ENCODE results near the gene KNG1.

The KNG1 gene

GRCh38 chr3:186783731-186784515 is 66.8 kb downstream of the KNG1 start:
- Histone ChIP-seq H3K9me3 (ENCODE audit: insufficient read depth, low read depth, low read length) (peaks cover 4% of the 10 kb centered on the region; the same call in 1 of the 2 replicates), H3K27ac (ENCODE audit: low read length) (peak overlapping the region; percentile 99), H3K36me3 (ENCODE audit: insufficient read depth, low read depth, low read length) (peaks cover 54% of the 10 kb centered on the region), H3K4me3 (ENCODE audit: low read length) (peak overlapping the region; percentile 99), H3K4me1 (ENCODE audit: insufficient read depth, low read length) (0 out of 2 replicates have a peak, but pooled peaks cover 8% of the 10 kb centered on the region), H3K9ac (ENCODE audit: low read depth, low read length) (peak overlapping the region; percentile 100), H3K27me3 (ENCODE audit: insufficient read depth, low read length) (no peaks in the 10 kb centered on the region)

- peak overlapping the region; percentile 99 for H3K4me3 ChIP-seq (ENCODE audit: low read length)
- H3K9me3 ChIP-seq (ENCODE audit: insufficient read depth, low read depth, low read length), result peaks cover 4% of the 10 kb centered on the region; the same call in 1 of the 2 replicates
- H3K36me3 ChIP-seq (ENCODE audit: insufficient read depth, low read depth, low read length), result peaks cover 65% of the 10 kb centered on the region
- peak overlapping the region; percentile 100 for H3K9ac ChIP-seq (ENCODE audit: low read depth, low read length)
- H3K4me1 ChIP-seq (ENCODE audit: insufficient read depth, low read length), result 0 out of 2 replicates have a peak, but pooled peaks cover 8% of the 10 kb centered on the region
- H3K27ac ChIP-seq (ENCODE audit: low read length), result no peak overlapping the region
- no peaks in the 10 kb centered on the region for H3K27me3 ChIP-seq (ENCODE audit: insufficient read depth, low read length)
Observed at GRCh38 chr3:186784820-186785494, 67.8 kb downstream of the KNG1 start.

GRCh38 chr3:186785495-186786018 is 68.4 kb downstream of the KNG1 start:
- Histone ChIP-seq H3K4me1 (ENCODE audit: insufficient read depth, low read length) (0 out of 2 replicates have a peak, but pooled peaks cover 8% of the 10 kb centered on the region), H3K4me3 (ENCODE audit: low read length) (peak overlapping the region; percentile 99), H3K9me3 (ENCODE audit: insufficient read depth, low read depth, low read length) (peaks cover 4% of the 10 kb centered on the region; the same call in 1 of the 2 replicates), H3K27me3 (ENCODE audit: insufficient read depth, low read length) (no peaks in the 10 kb centered on the region), H3K36me3 (ENCODE audit: insufficient read depth, low read depth, low read length) (peaks cover 71% of the 10 kb centered on the region), H3K9ac (ENCODE audit: low read depth, low read length) (peak overlapping the region; percentile 100), H3K27ac (ENCODE audit: low read length) (no peak overlapping the region)

GRCh38 chr3:186786922-186787321 is 69.8 kb downstream of the KNG1 start:
- Histone ChIP-seq H3K9ac (ENCODE audit: low read depth, low read length) (peak overlapping the region; percentile 100), H3K4me3 (ENCODE audit: low read length) (peak overlapping the region; percentile 99; the same call in 1 of the 2 replicates), H3K4me1 (ENCODE audit: insufficient read depth, low read length) (0 out of 2 replicates have a peak, but pooled peaks cover 3% of the 10 kb centered on the region), H3K27me3 (ENCODE audit: insufficient read depth, low read length) (no peaks in the 10 kb centered on the region), H3K27ac (ENCODE audit: low read length) (no peak overlapping the region), H3K9me3 (ENCODE audit: insufficient read depth, low read depth, low read length) (peaks cover 4% of the 10 kb centered on the region; the same call in 1 of the 2 replicates), H3K36me3 (ENCODE audit: insufficient read depth, low read depth, low read length) (peaks cover 84% of the 10 kb centered on the region)

- H3K27ac ChIP-seq (ENCODE audit: low read length), result no peak overlapping the region
- peaks cover 4% of the 10 kb centered on the region; the same call in 1 of the 2 replicates for H3K9me3 ChIP-seq (ENCODE audit: insufficient read depth, low read depth, low read length)
- H3K4me1 ChIP-seq (ENCODE audit: insufficient read depth, low read length), result 0 out of 2 replicates have a peak, but pooled peaks cover 3% of the 10 kb centered on the region
- H3K36me3 ChIP-seq (ENCODE audit: insufficient read depth, low read depth, low read length), result peaks cover 94% of the 10 kb centered on the region
- H3K4me3 ChIP-seq (ENCODE audit: low read length), result peak overlapping the region; percentile 99; the same call in 1 of the 2 replicates
- peak overlapping the region; percentile 100; the same call in 1 of the 2 replicates for H3K9ac ChIP-seq (ENCODE audit: low read depth, low read length)
- H3K27me3 ChIP-seq (ENCODE audit: insufficient read depth, low read length), result no peaks in the 10 kb centered on the region
Observed at GRCh38 chr3:186787642-186788481, 70.7 kb downstream of the KNG1 start.

GRCh38 chr3:186788482-186789370 is 71.6 kb downstream of the KNG1 start:
- H3K27me3 ChIP-seq (ENCODE audit: insufficient read depth, low read length), result no peaks in the 10 kb centered on the region
- H3K4me3 ChIP-seq (ENCODE audit: low read length), result no peak overlapping the region
- peaks cover 99% of the 10 kb centered on the region for H3K36me3 ChIP-seq (ENCODE audit: insufficient read depth, low read depth, low read length)
- peaks cover 4% of the 10 kb centered on the region; the same call in 1 of the 2 replicates for H3K9me3 ChIP-seq (ENCODE audit: insufficient read depth, low read depth, low read length)
- no peak overlapping the region for H3K9ac ChIP-seq (ENCODE audit: low read depth, low read length)
- no peak overlapping the region for H3K27ac ChIP-seq (ENCODE audit: low read length)
- 0 out of 2 replicates have a peak, but pooled peaks cover 3% of the 10 kb centered on the region for H3K4me1 ChIP-seq (ENCODE audit: insufficient read depth, low read length)

- H3K9ac ChIP-seq (ENCODE audit: low read depth, low read length), result no peak overlapping the region
- no peak overlapping the region for H3K27ac ChIP-seq (ENCODE audit: low read length)
- 0 out of 2 replicates have a peak, but pooled peaks cover 3% of the 10 kb centered on the region for H3K4me1 ChIP-seq (ENCODE audit: insufficient read depth, low read length)
- peaks cover 99% of the 10 kb centered on the region for H3K36me3 ChIP-seq (ENCODE audit: insufficient read depth, low read depth, low read length)
- no peaks in the 10 kb centered on the region for H3K9me3 ChIP-seq (ENCODE audit: insufficient read depth, low read depth, low read length)
- no peak overlapping the region for H3K4me3 ChIP-seq (ENCODE audit: low read length)
- H3K27me3 ChIP-seq (ENCODE audit: insufficient read depth, low read length), result no peaks in the 10 kb centered on the region
Observed at GRCh38 chr3:186789554-186790260, 72.5 kb downstream of the KNG1 start.

- no peaks in the 10 kb centered on the region for H3K27me3 ChIP-seq (ENCODE audit: insufficient read depth, low read length)
- peaks cover 99% of the 10 kb centered on the region for H3K36me3 ChIP-seq (ENCODE audit: insufficient read depth, low read depth, low read length)
- 0 out of 2 replicates have a peak, but pooled peaks cover 3% of the 10 kb centered on the region for H3K4me1 ChIP-seq (ENCODE audit: insufficient read depth, low read length)
- H3K4me3 ChIP-seq (ENCODE audit: low read length), result no peak overlapping the region
- no peak overlapping the region for H3K9ac ChIP-seq (ENCODE audit: low read depth, low read length)
- no peaks in the 10 kb centered on the region for H3K9me3 ChIP-seq (ENCODE audit: insufficient read depth, low read depth, low read length)
- no peak overlapping the region for H3K27ac ChIP-seq (ENCODE audit: low read length)
Observed at GRCh38 chr3:186790261-186790981, 73.3 kb downstream of the KNG1 start.
